Brain microvascular endothelial cell (primary cell): ENCODE results near the gene DSC1.

Experiments used
- DNase-seq: peaks from one replicate; pipeline ENCODE4 v3.0.0-alpha.2; 2020
- H3K27ac ChIP-seq: fragments of 250-450 bp; sonication (Bioruptor Pico); 2 replicates; pipeline ENCODE4 v1.5.1; 2020; ENCODE audit warnings: mild to moderate bottlenecking, moderate library complexity
- H3K27me3 ChIP-seq: fragments of 250-450 bp; sonication (Bioruptor Pico); replicated peaks from 2 replicates; pipeline ENCODE4 v1.5.1; 2020; ENCODE audit warnings: mild to moderate bottlenecking
- H3K36me3 ChIP-seq: fragments of 250-450 bp; sonication (Bioruptor Pico); replicated peaks from 2 replicates; pipeline ENCODE4 v1.5.1; 2020; ENCODE audit warnings: mild to moderate bottlenecking
- H3K4me3 ChIP-seq: 2 replicates; pipeline ENCODE4 v1.5.1; 2011; ENCODE audit warnings: low read depth, mild to moderate bottlenecking, control low read depth, low read length, moderate library complexity
- in situ Hi-C: cut with HindIII; loops from 2 replicates; pipeline ENCODE4 v1.10.0; 2017; ENCODE audit warnings: low sequenced_read_pairs, low pct_ligation_motif_present
- TF ChIP-seq, protein P1 (sequence below): IDR thresholded peaks from 2 replicates; pipeline ENCODE4 v1.5.1; 2011; ENCODE audit warnings: low read depth, mild to moderate bottlenecking, moderate library complexity, low read length, control low read depth, inconsistent platforms; ENCODE audit errors: missing control alignments

The DSC1 gene

DNA sequence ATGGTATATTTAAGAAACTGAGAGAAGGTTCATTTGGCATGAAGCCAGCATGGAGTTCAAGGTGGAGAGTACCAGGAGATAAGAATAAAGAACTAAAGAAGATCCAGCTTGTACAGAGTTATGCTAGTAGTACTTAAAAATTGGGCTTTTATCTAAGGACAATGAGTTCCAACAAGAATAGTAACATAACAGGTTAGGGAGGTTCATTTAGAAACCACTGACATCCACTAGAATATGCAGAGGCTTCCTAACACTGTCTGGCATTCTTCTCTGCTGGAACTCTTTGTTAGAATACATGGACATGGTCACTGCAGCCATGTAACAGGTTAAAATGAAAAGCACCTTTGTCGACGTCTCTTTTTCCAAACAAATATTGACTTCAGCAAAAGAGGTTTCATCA lies 42.6 kb upstream of the DSC1 start:
- TF ChIP-seq, protein P1, sequence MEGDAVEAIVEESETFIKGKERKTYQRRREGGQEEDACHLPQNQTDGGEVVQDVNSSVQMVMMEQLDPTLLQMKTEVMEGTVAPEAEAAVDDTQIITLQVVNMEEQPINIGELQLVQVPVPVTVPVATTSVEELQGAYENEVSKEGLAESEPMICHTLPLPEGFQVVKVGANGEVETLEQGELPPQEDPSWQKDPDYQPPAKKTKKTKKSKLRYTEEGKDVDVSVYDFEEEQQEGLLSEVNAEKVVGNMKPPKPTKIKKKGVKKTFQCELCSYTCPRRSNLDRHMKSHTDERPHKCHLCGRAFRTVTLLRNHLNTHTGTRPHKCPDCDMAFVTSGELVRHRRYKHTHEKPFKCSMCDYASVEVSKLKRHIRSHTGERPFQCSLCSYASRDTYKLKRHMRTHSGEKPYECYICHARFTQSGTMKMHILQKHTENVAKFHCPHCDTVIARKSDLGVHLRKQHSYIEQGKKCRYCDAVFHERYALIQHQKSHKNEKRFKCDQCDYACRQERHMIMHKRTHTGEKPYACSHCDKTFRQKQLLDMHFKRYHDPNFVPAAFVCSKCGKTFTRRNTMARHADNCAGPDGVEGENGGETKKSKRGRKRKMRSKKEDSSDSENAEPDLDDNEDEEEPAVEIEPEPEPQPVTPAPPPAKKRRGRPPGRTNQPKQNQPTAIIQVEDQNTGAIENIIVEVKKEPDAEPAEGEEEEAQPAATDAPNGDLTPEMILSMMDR: no peak
- no peaks in the 10 kb centered on the region for H3K36me3 ChIP-seq
- no peak overlapping the region for H3K27ac ChIP-seq
- H3K4me3 ChIP-seq: no peak overlapping the region
- no peak for DNase-seq
- in situ Hi-C loops: no loop called here
- H3K27me3 ChIP-seq: no peaks in the 10 kb centered on the region

DNA sequence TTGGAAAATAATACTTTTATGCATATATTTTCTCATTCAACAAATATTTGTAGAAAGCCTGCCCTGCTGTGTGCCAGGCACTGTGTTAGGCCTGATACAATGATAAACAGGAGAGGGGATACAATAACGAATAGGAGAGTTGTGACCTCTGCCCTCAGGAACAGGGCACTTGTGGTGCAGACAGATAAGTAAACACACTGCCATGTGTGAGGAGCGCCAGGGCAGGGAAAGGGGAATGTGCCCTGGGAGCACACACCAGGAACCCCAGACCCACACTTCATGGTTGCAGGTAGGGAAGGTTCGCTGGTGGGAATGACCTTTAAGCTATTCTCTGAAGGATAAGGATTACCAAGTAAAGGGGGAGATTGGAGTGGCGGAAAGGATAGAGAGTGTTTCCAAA lies 42.2 kb upstream of the DSC1 start:
- TF ChIP-seq, protein P1: no peak
- no peaks in the 10 kb centered on the region for H3K27me3 ChIP-seq
- no peak overlapping the region for H3K27ac ChIP-seq
- in situ Hi-C loops: no loop called here
- no peaks in the 10 kb centered on the region for H3K36me3 ChIP-seq
- no peak for DNase-seq
- H3K4me3 ChIP-seq: no peak overlapping the region

DNA sequence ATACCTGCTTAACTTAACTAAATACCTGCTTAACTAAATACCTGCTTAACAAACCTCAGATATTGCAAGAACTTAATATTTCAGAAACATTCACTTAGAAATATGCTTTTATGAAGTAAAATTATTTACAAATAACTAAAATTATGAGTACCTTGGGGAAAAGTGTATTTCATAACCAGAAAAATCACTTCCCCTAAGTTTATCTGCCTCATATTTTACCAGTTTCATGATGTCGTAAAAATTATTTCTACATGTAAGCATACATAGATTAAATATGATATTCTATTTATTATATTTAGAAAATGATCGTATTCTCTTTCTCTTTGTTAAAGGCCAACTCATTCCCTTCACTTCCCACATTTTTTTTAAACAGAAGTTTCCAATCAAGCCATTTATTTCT lies 41.5 kb upstream of the DSC1 start:
- no peak overlapping the region for H3K4me3 ChIP-seq

DNA sequence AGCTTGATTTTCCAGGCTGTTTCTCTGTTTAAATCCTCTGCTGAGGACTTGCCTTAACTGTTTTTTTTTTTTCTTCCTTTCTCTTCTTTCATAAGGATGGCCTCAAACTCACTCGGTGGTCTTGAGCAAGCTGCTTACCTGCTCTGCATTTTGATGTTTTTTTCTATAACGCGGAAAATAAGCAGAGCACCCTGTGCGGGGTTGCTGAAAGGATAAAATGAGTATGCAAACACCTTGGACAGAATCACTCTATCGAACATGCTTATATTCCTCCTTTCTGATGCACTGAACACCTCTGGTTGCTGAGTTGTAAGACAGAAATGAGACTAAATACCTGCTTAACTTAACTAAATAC lies 41.1 kb upstream of the DSC1 start:
- Histone ChIP-seq H3K27ac (no peak overlapping the region), H3K36me3 (no peaks in the 10 kb centered on the region), H3K4me3 (no peak overlapping the region), H3K27me3 (no peaks in the 10 kb centered on the region)
- DNase-seq: no peak
- in situ Hi-C loops: no loop called here
- TF ChIP-seq, protein P1: no peak

More for the DNA sequence above, 41.5 kb upstream of the DSC1 start:
- no peaks in the 10 kb centered on the region for H3K36me3 ChIP-seq
- TF ChIP-seq, protein P1: no peak
- no peak for DNase-seq
- no peak overlapping the region for H3K27ac ChIP-seq
- H3K27me3 ChIP-seq: no peaks in the 10 kb centered on the region
- in situ Hi-C loops: no loop called here

DNA sequence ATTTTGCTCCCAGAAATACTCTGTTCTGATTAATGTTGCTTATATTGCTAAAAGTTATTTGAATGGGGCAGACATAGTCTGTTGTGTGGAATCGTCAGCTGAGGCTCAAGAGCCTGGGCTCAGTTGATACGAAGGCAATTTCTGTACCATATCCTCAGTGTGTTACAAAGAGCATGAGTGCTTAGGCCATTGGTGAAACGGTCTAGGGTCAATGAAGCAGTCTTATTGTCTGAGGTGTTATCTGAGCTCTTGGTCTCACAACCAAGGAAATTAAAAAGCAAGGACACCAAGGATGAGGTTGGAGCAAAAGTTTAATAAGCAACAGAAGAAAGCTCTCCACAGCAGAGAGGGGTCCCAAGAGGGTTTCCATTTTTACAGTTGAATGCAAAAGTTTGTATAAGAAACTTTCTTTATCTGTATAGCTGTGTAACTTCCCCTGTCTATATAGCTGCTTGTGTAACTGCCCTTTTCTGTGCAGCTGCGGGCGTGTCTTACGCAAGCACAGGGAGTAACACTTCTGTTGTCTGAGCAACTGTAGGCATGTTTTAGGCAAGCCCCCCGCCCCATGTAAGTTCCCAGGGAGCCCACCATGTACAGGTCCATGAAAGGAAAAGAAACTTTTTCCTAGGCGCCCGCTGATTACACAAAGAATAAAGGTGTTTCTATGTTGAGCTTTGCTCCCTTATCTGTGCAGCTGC lies 40.6 kb upstream of the DSC1 start:
- no peak overlapping the region for H3K27ac ChIP-seq
- no peak overlapping the region for H3K4me3 ChIP-seq
- no peak for DNase-seq
- H3K36me3 ChIP-seq: no peaks in the 10 kb centered on the region
- TF ChIP-seq, protein P1: no peak
- H3K27me3 ChIP-seq: no peaks in the 10 kb centered on the region
- in situ Hi-C loops: no loop called here

DNA sequence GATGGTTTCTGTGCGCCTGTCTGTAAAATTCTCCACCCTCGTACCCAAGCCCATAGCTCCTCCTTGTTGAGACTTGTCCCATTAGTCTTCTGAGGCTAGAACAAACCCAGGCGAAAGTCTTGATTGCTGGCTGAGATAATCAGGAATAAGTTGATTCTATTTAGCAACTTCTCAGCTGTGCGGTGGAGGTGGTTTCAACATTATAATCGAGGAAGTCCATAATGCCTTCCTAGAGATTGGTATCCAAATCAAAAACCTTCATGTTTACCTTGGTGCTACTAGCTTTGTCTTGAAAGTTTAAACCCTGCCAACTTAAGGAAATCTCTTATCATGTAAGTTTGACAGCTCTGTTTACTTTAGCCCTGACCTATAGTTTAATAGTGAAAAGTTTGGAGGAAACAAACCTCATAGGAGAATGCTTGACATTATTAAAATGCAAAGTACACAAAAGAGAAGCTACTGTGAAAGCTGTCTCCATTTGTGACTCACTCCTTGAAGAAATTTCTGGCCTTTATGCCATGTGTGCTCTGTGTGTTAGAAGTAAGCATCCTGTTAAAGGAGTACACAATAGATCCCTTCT lies 36.6 kb upstream of the DSC1 start:
- TF ChIP-seq, protein P1: no peak
- no peak for DNase-seq
- Histone ChIP-seq H3K36me3 (no peaks in the 10 kb centered on the region), H3K4me3 (no peak overlapping the region), H3K27me3 (no peaks in the 10 kb centered on the region), H3K27ac (no peak overlapping the region)
- in situ Hi-C loops: no loop called here
